Tongue (tissue), 2 donors: ENCODE results near the gene MAN1C1. TPM values are rescaled to one million over a fixed set of nuclear protein-coding genes. Genes with fewer than 3 reads are reported as not detected.
"Not testable (repeated sequence)": the region's sequence is repeated elsewhere in the genome, so short reads cannot be mapped to it uniquely, and the experiment has no call there.

Source experiments
- DNase-seq: peaks from one replicate; pipeline ENCODE4 v3.0.0-alpha.2; 2015
- total RNA-seq: library from RNA; depleted of rRNA; stranded (reverse); fragments of >200 nt; gene quantifications from one replicate; pipeline ENCODE4 v1.2.3, GENCODE V29; 2014

The MAN1C1 gene
- total RNA-seq, 1 donor from 2014 or later: 8.7 TPM

GRCh38 chr1:25698252-25698651, 81.7 kb downstream of the MAN1C1 start:
- DNase-seq: no peak

GRCh38 chr1:25699059-25699458, 82.5 kb downstream of the MAN1C1 start:
- not testable (repeated sequence) for DNase-seq

- DNase-seq: peak; percentile 61
Measured at GRCh38 chr1:25699500-25700143, 83.0 kb downstream of the MAN1C1 start.

- DNase-seq: peak; percentile 73
Measured at GRCh38 chr1:25700144-25700523, 83.5 kb downstream of the MAN1C1 start.

GRCh38 chr1:25700626-25701025, 84.0 kb downstream of the MAN1C1 start:
- DNase-seq: no peak

- DNase-seq: no peak
Measured at GRCh38 chr1:25701030-25701785, 84.6 kb downstream of the MAN1C1 start.

GRCh38 chr1:25702101-25702775, 85.6 kb downstream of the MAN1C1 start:
- no peak for DNase-seq

GRCh38 chr1:25703041-25703440, 86.5 kb downstream of the MAN1C1 start:
- no peak for DNase-seq

- no peak for DNase-seq
Measured at GRCh38 chr1:25703671-25704266, 87.2 kb downstream of the MAN1C1 start.

- peak; percentile 53 for DNase-seq
Measured at GRCh38 chr1:25704267-25704691, 87.7 kb downstream of the MAN1C1 start.

- no peak for DNase-seq
Measured at GRCh38 chr1:25705699-25706098, 89.1 kb downstream of the MAN1C1 start.

- DNase-seq: no peak
Measured at GRCh38 chr1:25706146-25707089, 89.8 kb downstream of the MAN1C1 start.

GRCh38 chr1:25707280-25708016, 90.9 kb downstream of the MAN1C1 start:
- peak; percentile 53 for DNase-seq

GRCh38 chr1:25710583-25711347, 94.2 kb downstream of the MAN1C1 start:
- DNase-seq: no peak

- no peak for DNase-seq
Measured at GRCh38 chr1:25711555-25712298, 95.1 kb downstream of the MAN1C1 start.

- no peak for DNase-seq
Measured at GRCh38 chr1:25712299-25712970, 95.8 kb downstream of the MAN1C1 start.

GRCh38 chr1:25713961-25714360, 97.4 kb downstream of the MAN1C1 start:
- DNase-seq: no peak

GRCh38 chr1:25714372-25714931, 97.9 kb downstream of the MAN1C1 start:
- DNase-seq: no peak
